CD14-positive monocyte (primary cell): ENCODE results near the gene MASP1. TPM values are rescaled to one million over a fixed set of nuclear protein-coding genes. Genes with fewer than 3 reads are reported as not detected.

Source experiments
- DNase-seq, 3 donors: peaks; one replicate each; pipeline ENCODE4 v3.0.0-alpha.2; 2011 to 2022
- H2AFZ ChIP-seq: 2 replicates; pipeline ENCODE4 v1.6.0; 2012; ENCODE audit warnings: mild to moderate bottlenecking, low read depth, low read length, inconsistent platforms; ENCODE audit not compliant: insufficient read depth, poor library complexity, severe bottlenecking
- H3K27ac ChIP-seq, 2 donors: 1 replicate in 1 of 2; 2 replicates in 1 of 2; pipeline ENCODE4 v1.5.1; 2012 to 2013; ENCODE audit warnings: low read length in 2 of 2, control low read depth in 1 of 2, inconsistent platforms in 1 of 2, low read depth in 1 of 2, mild to moderate bottlenecking in 1 of 2
- H3K27me3 ChIP-seq, 2 donors: one replicate each; pipeline versions ENCODE4 v1.6.0 to v1.6.1; 2011 to 2013; ENCODE audit warnings: low read length in 2 of 2; ENCODE audit not compliant: control insufficient read depth in 2 of 2, insufficient read depth in 2 of 2
- H3K36me3 ChIP-seq, 2 donors: replicated peaks in 1 of 2; 1 replicate in 1 of 2; 2 replicates in 1 of 2; pipeline versions ENCODE4 v1.5.1 to v1.6.1; 2012 to 2013; ENCODE audit warnings: low read length in 2 of 2, control low read depth in 1 of 2, inconsistent platforms in 1 of 2, mild to moderate bottlenecking in 1 of 2; ENCODE audit not compliant: insufficient read depth in 2 of 2, control insufficient read depth in 1 of 2
- H3K4me1 ChIP-seq, 2 donors: 1 replicate in 1 of 2; 2 replicates in 1 of 2; pipeline versions ENCODE4 v1.5.1 to v1.6.1; 2012 to 2013; ENCODE audit warnings: low read length in 2 of 2, control low read depth in 1 of 2, inconsistent platforms in 1 of 2, mild to moderate bottlenecking in 1 of 2, moderate library complexity in 1 of 2; ENCODE audit not compliant: insufficient read depth in 2 of 2, control insufficient read depth in 1 of 2
- H3K4me2 ChIP-seq: replicated peaks from 2 replicates; pipeline ENCODE3; 2012; ENCODE audit warnings: low read length, moderate library complexity, mild to moderate bottlenecking; ENCODE audit not compliant: poor library complexity, severe bottlenecking; ENCODE audit errors: extremely low read depth
- H3K4me3 ChIP-seq, 3 experiments: fragments of 200-600 bp in 1 of 3; sonication (generic) in 1 of 3; replicated peaks in 1 of 3; 1 replicate in 2 of 3; 2 replicates in 1 of 3; pipeline ENCODE4 v1.5.1; 2011 to 2013; ENCODE audit warnings: low read length in 3 of 3, mild to moderate bottlenecking in 3 of 3, control low read depth in 2 of 3, low read depth in 2 of 3, inconsistent platforms in 1 of 3, moderate library complexity in 1 of 3
- H3K79me2 ChIP-seq: 2 replicates; pipeline ENCODE4 v1.6.0; 2012; ENCODE audit warnings: mild to moderate bottlenecking, control low read depth, inconsistent platforms, low read length, moderate library complexity; ENCODE audit not compliant: insufficient read depth
- H3K9ac ChIP-seq: 2 replicates; pipeline ENCODE4 v1.6.0; 2017; ENCODE audit warnings: low read length, mild to moderate bottlenecking; ENCODE audit not compliant: insufficient read depth, poor library complexity, severe bottlenecking
- H3K9me3 ChIP-seq, 2 donors: replicated peaks in 1 of 2; 1 replicate in 1 of 2; 2 replicates in 1 of 2; pipeline versions ENCODE4 v1.5.1 to v1.6.1; 2012 to 2013; ENCODE audit warnings: low read length in 2 of 2, control low read depth in 1 of 2; ENCODE audit not compliant: control insufficient read depth in 1 of 2, insufficient read depth in 1 of 2
- H4K20me1 ChIP-seq: 2 replicates; pipeline ENCODE4 v1.6.0; 2012; ENCODE audit warnings: mild to moderate bottlenecking, low read length, control low read depth, moderate library complexity; ENCODE audit not compliant: insufficient read depth
- H3K27ac Mint-ChIP-seq, 7 donors: one replicate each; pipeline ENCODE4 v1.8.0; 2020; ENCODE audit warnings: mild to moderate bottlenecking in 7 of 7, mixed read lengths in 7 of 7, moderate library complexity in 6 of 7, inconsistent platforms in 2 of 7
- H3K27me3 Mint-ChIP-seq, 3 donors: one replicate each; pipeline ENCODE4 v1.8.0; 2021 to 2022; ENCODE audit warnings: low read depth in 3 of 3, mild to moderate bottlenecking in 3 of 3, mixed read lengths in 3 of 3, moderate library complexity in 3 of 3, inconsistent platforms in 1 of 3
- H3K36me3 Mint-ChIP-seq, 2 donors: one replicate each; pipeline ENCODE4 v1.8.0; 2020; ENCODE audit warnings: mixed read lengths in 2 of 2, inconsistent platforms in 1 of 2, mild to moderate bottlenecking in 1 of 2
- H3K4me1 Mint-ChIP-seq: one replicate; pipeline ENCODE4 v1.8.0; 2020; ENCODE audit warnings: mild to moderate bottlenecking, mixed read lengths
- H3K4me3 Mint-ChIP-seq, 2 donors: one replicate each; pipeline ENCODE4 v1.8.0; 2020; ENCODE audit warnings: mild to moderate bottlenecking in 2 of 2, mixed read lengths in 2 of 2, moderate library complexity in 1 of 2
- H3K9me3 Mint-ChIP-seq, 7 donors: one replicate each; pipeline ENCODE4 v1.8.0; 2020 to 2022; ENCODE audit warnings: mixed read lengths in 7 of 7, mild to moderate bottlenecking in 6 of 7, moderate library complexity in 6 of 7, inconsistent platforms in 2 of 7
- CTCF ChIP-seq: fragments of 200-600 bp; IDR thresholded peaks from one replicate; pipeline ENCODE4 v1.8.0; 2022; ENCODE audit warnings: antibody characterized with exemption, mild to moderate bottlenecking
- WGBS: methylation state at CpG from one replicate; pipeline ENCODE4 v1.1.5; 2013; ENCODE audit warnings: missing lambda C conversion rate; ENCODE audit not compliant: insufficient coverage; 5-methylcytosine and 5-hydroxymethylcytosine counted together
- intact Hi-C, 2 donors: fragments of 100-400 bp; cut with micrococcal nuclease; formaldehyde crosslinking; loops; one replicate each; pipeline versions ENCODE4 v1.15.0 to v1.15.1; 2023
- polyA plus RNA-seq, 3 donors: library from polyadenylated mRNA; depleted of rRNA in 1 of 3; unstranded in 2 of 3; stranded (reverse) in 1 of 3; fragments of 300-500 nt in 2 of 3; fragments of >200 nt in 1 of 3; fragmentation: Illumina TruSeq in 2 of 3; gene quantifications; 1 replicate in 2 of 3; 2 replicates in 1 of 3; pipeline ENCODE4 v1.2.3, GENCODE V29; 2012 to 2021

The MASP1 gene
- polyA plus RNA-seq, 3 donors: not detected

GRCh38 chr3:187267306-187267705 lies 24.2 kb downstream of the MASP1 start:
- intact Hi-C loops: no loop called here
- no peak overlapping the region for H2AFZ ChIP-seq
- H3K4me1 ChIP-seq: no peaks in the 10 kb centered on the region
- H4K20me1 ChIP-seq: no peaks in the 10 kb centered on the region
- no peak for TF ChIP-seq CTCF
- H3K27me3 Mint-ChIP-seq: peaks cover 0 to 3% (median 2%) of the 10 kb centered on the region in 3 donors
- no peak for DNase-seq
- no peaks in the 10 kb centered on the region for H3K79me2 ChIP-seq
- no peak overlapping the region for H3K27ac Mint-ChIP-seq
- no peak overlapping the region for H3K4me3 Mint-ChIP-seq
- no peak overlapping the region for H3K4me2 ChIP-seq
- H3K9me3 Mint-ChIP-seq: peaks cover 8 to 29% (median 11%) of the 10 kb centered on the region in 7 donors
- no peaks in the 10 kb centered on the region for H3K4me1 Mint-ChIP-seq
- H3K27ac ChIP-seq: no peak overlapping the region
- 100% methylated on average over 2 of the region's 3 CpGs for WGBS
- H3K36me3 Mint-ChIP-seq: no peaks in the 10 kb centered on the region
- peaks cover 0 to 6% of the 10 kb centered on the region in 2 donors for H3K9me3 ChIP-seq
- no peak overlapping the region for H3K4me3 ChIP-seq
- H3K36me3 ChIP-seq: no peaks in the 10 kb centered on the region
- no peak overlapping the region for H3K9ac ChIP-seq
- H3K27me3 ChIP-seq: no peaks in the 10 kb centered on the region

GRCh38 chr3:187266691-187267090 lies 24.8 kb downstream of the MASP1 start:
- Histone ChIP-seq H3K27ac (no peak overlapping the region), H3K27me3 (no peaks in the 10 kb centered on the region), H3K4me3 (no peak overlapping the region), H3K36me3 (no peaks in the 10 kb centered on the region), H3K4me2 (no peak overlapping the region), H3K9me3 (peaks cover 0 to 6% of the 10 kb centered on the region in 2 donors), H3K9ac (no peak overlapping the region), H4K20me1 (no peaks in the 10 kb centered on the region), H3K79me2 (no peaks in the 10 kb centered on the region), H3K4me1 (no peaks in the 10 kb centered on the region), H2AFZ (no peak overlapping the region)
- no CpG with 5 or more reads among the region's 1 CpG for WGBS
- Mint-ChIP-seq H3K4me1 (no peaks in the 10 kb centered on the region), H3K9me3 (peaks cover 8 to 29% (median 11%) of the 10 kb centered on the region in 7 donors), H3K27me3 (peaks cover 0 to 2% (median under 1%) of the 10 kb centered on the region in 3 donors), H3K36me3 (no peaks in the 10 kb centered on the region), H3K27ac (no peak overlapping the region), H3K4me3 (no peak overlapping the region)
- TF ChIP-seq CTCF: no peak
- no peak for DNase-seq
- intact Hi-C loops: no loop called here
